GM19324 (cell line): ENCODE data around the gene TRIOBP.

Experiments used
- ATAC-seq: cut with Tn5 transposase; IDR thresholded peaks from one replicate; pipeline ENCODE4 v1.9.1; 2021; ENCODE audit warnings: mild to moderate bottlenecking, moderate library complexity; ENCODE audit not compliant: unreplicated experiment, low FRiP score

TRIOBP gene

GRCh38 chr22:37726241-37726887 lies 29.5 kb downstream of the TRIOBP start:
- no peak for ATAC-seq

- no peak for ATAC-seq
Observed at GRCh38 chr22:37728620-37729019, 31.8 kb downstream of the TRIOBP start.

GRCh38 chr22:37731804-37732471 lies 35.1 kb downstream of the TRIOBP start:
- no peak for ATAC-seq

GRCh38 chr22:37732699-37733607 lies 36.1 kb downstream of the TRIOBP start:
- ATAC-seq = no peak

- no peak for ATAC-seq
Observed at GRCh38 chr22:37733625-37734401, 37.0 kb downstream of the TRIOBP start.

- no peak for ATAC-seq
Observed at GRCh38 chr22:37734402-37734700, 37.5 kb downstream of the TRIOBP start.

GRCh38 chr22:37734964-37735451 lies 38.2 kb downstream of the TRIOBP start:
- no peak for ATAC-seq

- ATAC-seq = no peak
Observed at GRCh38 chr22:37739035-37739434, 42.2 kb downstream of the TRIOBP start.

- no peak for ATAC-seq
Observed at GRCh38 chr22:37739611-37740049, 42.8 kb downstream of the TRIOBP start.

- ATAC-seq = no peak
Observed at GRCh38 chr22:37740455-37741311, 43.8 kb downstream of the TRIOBP start.

GRCh38 chr22:37741312-37741795 lies 44.5 kb downstream of the TRIOBP start:
- no peak for ATAC-seq

- ATAC-seq = no peak
Observed at GRCh38 chr22:37742376-37743171, 45.7 kb downstream of the TRIOBP start.

- no peak for ATAC-seq
Observed at GRCh38 chr22:37744589-37744988, 47.7 kb downstream of the TRIOBP start.

GRCh38 chr22:37745548-37746365 lies 48.9 kb downstream of the TRIOBP start:
- ATAC-seq = peak; percentile 63

GRCh38 chr22:37746366-37747079 lies 49.7 kb downstream of the TRIOBP start:
- ATAC-seq = peak; percentile 30

GRCh38 chr22:37747080-37747714 lies 50.3 kb downstream of the TRIOBP start:
- ATAC-seq = no peak

GRCh38 chr22:37747715-37748100 lies 50.9 kb downstream of the TRIOBP start:
- no peak for ATAC-seq
